Brain microvascular endothelial cell (primary cell): ENCODE measurements around the gene CTSC.
A peak's percentile ranks its signal among the peaks of the same experiment; 100 is the strongest.

Experiments
- DNase-seq: peaks from one replicate; pipeline ENCODE4 v3.0.0-alpha.2; 2020
- H3K27ac ChIP-seq: fragments of 250-450 bp; sonication (Bioruptor Pico); 2 replicates; pipeline ENCODE4 v1.5.1; 2020; ENCODE audit warnings: mild to moderate bottlenecking, moderate library complexity
- H3K27me3 ChIP-seq: fragments of 250-450 bp; sonication (Bioruptor Pico); replicated peaks from 2 replicates; pipeline ENCODE4 v1.5.1; 2020; ENCODE audit warnings: mild to moderate bottlenecking
- H3K36me3 ChIP-seq: fragments of 250-450 bp; sonication (Bioruptor Pico); replicated peaks from 2 replicates; pipeline ENCODE4 v1.5.1; 2020; ENCODE audit warnings: mild to moderate bottlenecking
- H3K4me3 ChIP-seq: 2 replicates; pipeline ENCODE4 v1.5.1; 2011; ENCODE audit warnings: low read depth, mild to moderate bottlenecking, control low read depth, low read length, moderate library complexity
- in situ Hi-C: cut with HindIII; loops from 2 replicates; pipeline ENCODE4 v1.10.0; 2017; ENCODE audit warnings: low sequenced_read_pairs, low pct_ligation_motif_present
- TF ChIP-seq, protein P1 (sequence below): IDR thresholded peaks from 2 replicates; pipeline ENCODE4 v1.5.1; 2011; ENCODE audit warnings: low read depth, mild to moderate bottlenecking, moderate library complexity, low read length, control low read depth, inconsistent platforms; ENCODE audit errors: missing control alignments

Gene CTSC

DNA sequence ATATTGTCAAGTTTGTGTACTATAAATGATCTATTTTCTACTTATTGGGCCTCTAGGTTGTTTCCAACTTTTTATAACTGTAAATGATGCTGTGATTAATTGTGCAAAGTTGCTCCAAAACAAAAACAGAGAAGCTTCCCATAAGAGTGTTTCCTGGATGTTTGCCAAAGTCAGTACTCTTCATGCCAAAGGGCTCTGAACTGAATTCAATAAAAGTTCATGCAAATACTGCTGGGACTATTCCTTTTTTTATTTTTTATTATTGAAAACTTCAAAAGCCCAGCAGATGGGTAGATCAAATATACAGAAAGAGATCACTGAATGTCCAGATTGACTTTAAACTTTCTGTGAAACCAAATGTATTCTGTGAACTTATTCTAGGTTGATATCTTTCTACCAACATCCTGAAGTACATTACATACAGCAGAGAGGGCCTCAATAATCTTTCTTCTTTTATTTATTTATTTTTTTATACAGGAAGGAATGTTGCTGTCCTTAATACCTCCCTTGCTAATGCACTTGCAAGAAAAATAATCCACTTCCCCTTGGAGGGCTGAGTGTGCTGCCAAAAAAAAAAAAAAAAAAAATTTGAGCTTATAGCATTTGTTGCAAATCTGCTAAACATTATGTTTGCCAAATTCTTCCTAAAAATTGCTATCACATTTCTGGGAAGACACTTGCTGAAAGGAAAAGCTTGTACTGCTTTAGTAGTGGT, 53.0 kb downstream of the CTSC start:
- no peak for DNase-seq
- TF ChIP-seq, protein P1, sequence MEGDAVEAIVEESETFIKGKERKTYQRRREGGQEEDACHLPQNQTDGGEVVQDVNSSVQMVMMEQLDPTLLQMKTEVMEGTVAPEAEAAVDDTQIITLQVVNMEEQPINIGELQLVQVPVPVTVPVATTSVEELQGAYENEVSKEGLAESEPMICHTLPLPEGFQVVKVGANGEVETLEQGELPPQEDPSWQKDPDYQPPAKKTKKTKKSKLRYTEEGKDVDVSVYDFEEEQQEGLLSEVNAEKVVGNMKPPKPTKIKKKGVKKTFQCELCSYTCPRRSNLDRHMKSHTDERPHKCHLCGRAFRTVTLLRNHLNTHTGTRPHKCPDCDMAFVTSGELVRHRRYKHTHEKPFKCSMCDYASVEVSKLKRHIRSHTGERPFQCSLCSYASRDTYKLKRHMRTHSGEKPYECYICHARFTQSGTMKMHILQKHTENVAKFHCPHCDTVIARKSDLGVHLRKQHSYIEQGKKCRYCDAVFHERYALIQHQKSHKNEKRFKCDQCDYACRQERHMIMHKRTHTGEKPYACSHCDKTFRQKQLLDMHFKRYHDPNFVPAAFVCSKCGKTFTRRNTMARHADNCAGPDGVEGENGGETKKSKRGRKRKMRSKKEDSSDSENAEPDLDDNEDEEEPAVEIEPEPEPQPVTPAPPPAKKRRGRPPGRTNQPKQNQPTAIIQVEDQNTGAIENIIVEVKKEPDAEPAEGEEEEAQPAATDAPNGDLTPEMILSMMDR: no peak
- Histone ChIP-seq H3K4me3 (no peak overlapping the region), H3K36me3 (no peaks in the 10 kb centered on the region), H3K27me3 (no peaks in the 10 kb centered on the region), H3K27ac (no peak overlapping the region)
- in situ Hi-C loops: no loop called here

DNA sequence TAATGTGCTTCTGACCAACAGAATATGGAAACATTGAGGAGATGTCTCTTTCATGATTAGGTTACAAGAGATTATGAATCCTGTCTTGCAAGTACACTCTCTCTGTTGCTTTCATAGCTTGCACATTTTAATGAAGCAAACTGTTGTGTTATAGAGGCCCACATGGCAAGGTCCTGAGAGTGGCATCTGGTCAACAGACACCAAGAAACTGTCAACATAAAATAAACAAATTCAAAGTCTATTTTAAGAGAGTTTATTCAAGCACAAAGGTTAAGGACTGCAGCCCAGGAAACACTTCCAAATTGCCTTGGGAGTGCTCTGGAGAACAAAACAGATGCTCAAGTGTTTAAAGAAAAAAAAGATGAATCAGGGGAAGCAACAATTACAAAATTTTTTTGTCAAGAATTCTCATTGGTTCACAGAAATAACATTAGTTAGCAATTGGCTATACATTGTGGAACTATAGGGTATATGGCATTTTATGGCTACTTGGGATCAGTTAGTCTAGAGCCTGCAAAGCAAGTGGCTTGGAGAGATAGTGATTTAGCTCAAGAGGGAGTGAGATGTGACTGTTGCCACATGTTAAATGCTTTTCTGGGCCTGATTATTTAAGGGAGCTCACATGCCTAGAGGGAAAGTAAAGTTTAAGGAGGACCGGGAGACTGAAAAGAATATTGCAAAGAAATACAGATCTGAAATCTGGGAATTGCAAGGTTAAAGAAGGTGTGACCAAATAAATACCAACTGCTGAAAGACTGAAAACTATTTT, 54.6 kb downstream of the CTSC start:
- Histone ChIP-seq H3K27ac (no peak overlapping the region), H3K27me3 (no peaks in the 10 kb centered on the region), H3K36me3 (no peaks in the 10 kb centered on the region), H3K4me3 (no peak overlapping the region)
- in situ Hi-C loops: no loop called here
- no peak for DNase-seq
- TF ChIP-seq, protein P1: no peak

DNA sequence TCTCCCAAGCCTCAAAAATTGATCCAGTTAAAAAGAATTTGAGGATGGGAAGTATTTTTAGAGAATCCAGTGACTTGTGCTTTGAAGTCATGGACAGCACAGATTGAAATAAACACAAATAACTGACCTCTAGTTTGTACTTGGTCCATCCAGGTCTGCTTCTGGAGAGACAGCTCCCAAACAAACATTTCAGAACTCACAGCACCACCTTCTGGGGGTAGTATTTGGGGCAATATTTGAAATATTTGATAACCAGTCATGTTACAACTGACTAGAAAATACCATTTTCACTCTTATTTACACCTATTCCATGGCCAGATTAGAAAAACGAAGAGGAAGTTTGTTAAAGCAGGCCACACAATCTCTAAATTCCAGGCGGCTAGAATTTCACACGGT, 56.2 kb downstream of the CTSC start:
- Histone ChIP-seq H3K27ac (no peak overlapping the region), H3K36me3 (no peaks in the 10 kb centered on the region), H3K27me3 (no peaks in the 10 kb centered on the region), H3K4me3 (no peak overlapping the region)
- DNase-seq: no peak
- in situ Hi-C loops: no loop called here
- TF ChIP-seq, protein P1: peak; percentile 12

DNA sequence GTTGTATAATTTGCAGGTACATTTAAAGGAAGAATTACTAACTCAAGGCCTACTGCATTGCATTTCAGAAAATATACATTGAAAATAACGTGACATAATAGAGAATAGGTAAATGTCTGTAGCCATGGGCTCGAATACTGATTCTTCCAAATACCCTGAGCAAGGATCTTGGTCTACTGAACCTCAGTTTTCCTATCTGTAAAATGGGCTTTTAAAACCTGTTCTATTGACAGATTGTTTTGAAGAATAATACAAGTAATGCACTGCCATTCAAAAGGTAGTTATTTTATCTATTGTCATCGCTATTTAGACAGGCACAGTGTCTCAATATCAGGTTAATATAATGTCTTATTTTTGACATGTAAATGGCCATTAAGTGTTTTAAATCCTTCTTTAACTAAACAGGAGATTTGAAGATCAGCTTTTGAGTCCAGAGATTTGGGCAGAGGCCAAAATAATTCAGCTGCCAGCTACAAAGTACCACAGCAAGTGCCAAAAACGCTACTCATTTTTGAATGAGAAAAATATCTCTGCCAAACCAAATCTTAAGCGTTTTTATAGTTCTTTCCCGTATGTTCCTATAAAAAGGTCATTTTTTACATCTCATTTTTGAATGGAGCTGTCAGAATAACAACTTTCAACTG, 56.7 kb downstream of the CTSC start:
- Histone ChIP-seq H3K4me3 (no peak overlapping the region), H3K27me3 (no peaks in the 10 kb centered on the region), H3K36me3 (no peaks in the 10 kb centered on the region), H3K27ac (no peak overlapping the region)
- TF ChIP-seq, protein P1: no peak
- in situ Hi-C loops: no loop called here
- DNase-seq: no peak

DNA sequence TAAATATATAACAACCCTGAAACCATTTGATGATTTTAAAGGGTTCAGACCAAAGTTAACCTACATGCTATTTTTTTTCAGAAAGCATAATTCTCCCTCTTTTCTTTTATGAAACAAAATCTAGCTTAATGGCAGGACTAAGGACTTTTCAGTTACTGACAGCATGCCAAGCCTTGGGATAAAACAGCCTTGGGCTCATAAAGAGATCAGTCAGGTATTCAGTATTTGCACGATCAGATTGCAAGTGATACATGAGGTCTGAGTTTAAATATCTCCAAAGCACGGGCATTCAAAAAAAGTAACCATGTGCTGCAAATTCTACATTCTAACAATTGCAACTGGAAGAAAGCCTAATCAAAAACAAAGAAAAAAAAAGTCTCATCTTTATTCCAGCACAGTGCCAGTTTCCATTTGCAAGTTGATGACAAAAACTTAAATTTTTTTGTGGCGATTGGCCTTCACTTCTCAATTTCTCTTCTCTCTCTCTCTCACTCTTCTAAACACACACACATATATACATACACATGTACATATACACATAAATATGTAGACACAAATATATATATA, 60.1 kb downstream of the CTSC start:
- TF ChIP-seq, protein P1: no peak

More for the DNA sequence above, 60.1 kb downstream of the CTSC start:
- H3K27ac ChIP-seq: no peak overlapping the region
- no peaks in the 10 kb centered on the region for H3K27me3 ChIP-seq
- DNase-seq: no peak
- H3K4me3 ChIP-seq: no peak overlapping the region
- H3K36me3 ChIP-seq: no peaks in the 10 kb centered on the region
- in situ Hi-C loops: no loop called here
